Sigmoid colon (tissue), 7 donors: ENCODE results near the gene KRTAP1-3. TPM values are rescaled to one million over a fixed set of nuclear protein-coding genes. Genes with fewer than 3 reads are reported as not detected.
"Not testable (repeated sequence)": the region's sequence is repeated elsewhere in the genome, so short reads cannot be mapped to it uniquely, and the experiment has no call there.

ENCODE experiments used
- DNase-seq: peaks from one replicate; pipeline ENCODE4 v3.0.0-alpha.2; 2019
- H3K27ac ChIP-seq, 4 donors: fragments of 200-600 bp; sonication (generic); one replicate each; pipeline ENCODE4 v1.5.1; 2016 to 2019; ENCODE audit warnings: mild to moderate bottlenecking in 1 of 4
- H3K27me3 ChIP-seq, 3 donors: fragments of 200-600 bp; sonication (generic); one replicate each; pipeline ENCODE4 v1.5.1; 2019; ENCODE audit warnings: mild to moderate bottlenecking in 1 of 3
- H3K36me3 ChIP-seq, 4 donors: fragments of 200-600 bp; sonication (generic); one replicate each; pipeline ENCODE4 v1.5.1; 2016 to 2019
- H3K4me1 ChIP-seq, 4 donors: fragments of 200-600 bp; sonication (generic); one replicate each; pipeline ENCODE4 v1.5.1; 2017 to 2019
- H3K4me3 ChIP-seq, 4 donors: fragments of 200-600 bp; sonication (generic); one replicate each; pipeline ENCODE4 v1.5.1; 2017 to 2019; ENCODE audit warnings: mild to moderate bottlenecking in 2 of 4, moderate library complexity in 1 of 4
- H3K9me3 ChIP-seq, 4 donors: fragments of 200-600 bp in 3 of 4; sonication (generic) in 3 of 4; one replicate each; pipeline versions ENCODE4 v1.5.1 to v1.6.1; 2013 to 2019
- EP300 ChIP-seq, 4 donors: sonication (generic); formaldehyde crosslinking; IDR thresholded peaks; one replicate each; pipeline ENCODE4 v1.6.1; 2017; ENCODE audit warnings: antibody characterized with exemption in 4 of 4
- POLR2A ChIP-seq, 2 donors: fragments of 450-650 bp; IDR thresholded peaks; one replicate each; pipeline ENCODE4 v1.6.1; 2016; ENCODE audit warnings: antibody characterized with exemption in 2 of 2, mild to moderate bottlenecking in 2 of 2, moderate library complexity in 2 of 2
- POLR2AphosphoS5 ChIP-seq, 4 donors: sonication (generic); formaldehyde crosslinking; IDR thresholded peaks; one replicate each; pipeline ENCODE4 v1.6.1; 2017; ENCODE audit warnings: antibody characterized with exemption in 4 of 4
- WGBS, 2 donors: extraction: QIAGEN DNeasy Blood & Tissue Kit; methylation state at CpG; one replicate each; pipeline ENCODE4 v1.1.7; 2013; 5-methylcytosine and 5-hydroxymethylcytosine counted together
- intact Hi-C: fragments of 100-400 bp; cut with DNase I; formaldehyde crosslinking; loops from one replicate; pipeline ENCODE4 v1.15.1; 2023
- polyA plus RNA-seq, 3 donors: library from polyadenylated mRNA; stranded (reverse); fragments of 200-250 nt; gene quantifications; one replicate each; pipeline ENCODE4 v1.2.3, GENCODE V29; 2013
- total RNA-seq, 4 donors: library from RNA; depleted of rRNA; stranded (reverse); fragments of >200 nt; gene quantifications; one replicate each; pipeline ENCODE4 v1.1.0, GENCODE V29; 2016
- TF ChIP-seq, protein P1 (sequence below), 4 experiments: fragments of 450-650 bp in 3 of 4; fragments of 200-600 bp in 1 of 4; IDR thresholded peaks; one replicate each; pipeline ENCODE4 v1.5.1; 2016 to 2019; ENCODE audit warnings: antibody characterized with exemption in 4 of 4, mild to moderate bottlenecking in 3 of 4, moderate library complexity in 2 of 4
- donor health status: healthy with polysubstance abuse.
- donor health status: Bipolar disorder and iron deficiency.
- donor health status: healthy.

The KRTAP1-3 gene
- total and polyA plus RNA-seq, 7 donors: not detected

DNA sequence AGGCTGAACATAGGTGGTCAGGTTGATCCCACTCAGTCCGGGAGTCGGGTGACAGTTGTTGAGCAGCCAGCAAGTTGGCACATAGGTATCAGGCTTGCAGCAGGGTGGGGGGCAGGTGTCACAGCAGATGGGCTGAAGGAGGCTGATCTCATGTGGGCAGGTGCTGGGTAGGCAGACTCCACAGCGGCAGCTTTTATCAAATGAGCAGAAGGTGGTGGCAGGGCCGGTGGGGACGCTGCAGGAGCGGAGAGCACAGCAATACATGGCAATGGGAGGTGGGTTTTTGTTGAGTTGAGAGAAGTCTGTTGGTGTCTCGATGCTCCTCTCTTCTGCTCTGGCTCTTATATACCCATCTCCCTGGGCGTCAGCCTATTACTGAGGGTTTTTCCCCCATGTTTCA is 25.9 kb downstream of the KRTAP1-3 start, which contains the start of gene KRTAP3-1:
KRTAP3-1 (minus strand) TSS at position 318 of the 400 bp plus-strand sequence; CDS start at position 264, 54 bp downstream.
- Histone ChIP-seq H3K36me3 (no peaks in the 10 kb centered on the region), H3K9me3 (no peaks in the 10 kb centered on the region), H3K4me3 (no peak within 1 kb of the TSS), H3K27ac (no peak within 1 kb of the TSS), H3K4me1 (no peaks in the 10 kb centered on the region), H3K27me3 (no peaks in the 10 kb centered on the region)
- DNase-seq: no peak
- 85 to 94% methylated on average over 8 of the region's 8 CpGs for WGBS, 2 donors
- TF ChIP-seq POLR2AphosphoS5 (IDR thresholded peaks at IDR 0.05) (no peak), POLR2A (IDR thresholded peaks at IDR 0.05) (no peak), EP300 (IDR thresholded peaks at IDR 0.05) (no peak)
- TF ChIP-seq, protein P1, sequence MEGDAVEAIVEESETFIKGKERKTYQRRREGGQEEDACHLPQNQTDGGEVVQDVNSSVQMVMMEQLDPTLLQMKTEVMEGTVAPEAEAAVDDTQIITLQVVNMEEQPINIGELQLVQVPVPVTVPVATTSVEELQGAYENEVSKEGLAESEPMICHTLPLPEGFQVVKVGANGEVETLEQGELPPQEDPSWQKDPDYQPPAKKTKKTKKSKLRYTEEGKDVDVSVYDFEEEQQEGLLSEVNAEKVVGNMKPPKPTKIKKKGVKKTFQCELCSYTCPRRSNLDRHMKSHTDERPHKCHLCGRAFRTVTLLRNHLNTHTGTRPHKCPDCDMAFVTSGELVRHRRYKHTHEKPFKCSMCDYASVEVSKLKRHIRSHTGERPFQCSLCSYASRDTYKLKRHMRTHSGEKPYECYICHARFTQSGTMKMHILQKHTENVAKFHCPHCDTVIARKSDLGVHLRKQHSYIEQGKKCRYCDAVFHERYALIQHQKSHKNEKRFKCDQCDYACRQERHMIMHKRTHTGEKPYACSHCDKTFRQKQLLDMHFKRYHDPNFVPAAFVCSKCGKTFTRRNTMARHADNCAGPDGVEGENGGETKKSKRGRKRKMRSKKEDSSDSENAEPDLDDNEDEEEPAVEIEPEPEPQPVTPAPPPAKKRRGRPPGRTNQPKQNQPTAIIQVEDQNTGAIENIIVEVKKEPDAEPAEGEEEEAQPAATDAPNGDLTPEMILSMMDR (IDR thresholded peaks at IDR 0.05): no peak
- intact Hi-C loops: no loop called here

DNA sequence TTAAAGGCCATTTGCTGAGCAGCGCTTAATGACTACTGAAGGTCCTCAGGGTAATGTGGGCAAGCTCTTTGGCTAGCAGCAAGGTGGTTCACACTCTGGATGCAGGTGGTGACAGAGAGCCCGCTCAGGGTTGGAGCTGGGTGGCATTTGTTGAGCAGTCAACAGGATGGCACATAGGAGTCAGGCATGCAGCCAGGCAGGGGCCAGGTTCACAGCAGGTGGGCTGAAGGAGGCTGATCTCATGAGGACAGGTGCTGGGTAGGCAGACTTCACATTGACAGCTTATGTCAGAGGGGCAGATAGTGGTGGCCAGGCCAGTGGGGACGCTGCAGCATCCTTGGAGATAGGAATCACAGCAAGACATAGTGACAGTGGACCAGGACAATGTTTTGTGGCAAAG is 30.3 kb downstream of the KRTAP1-3 start:
- Histone ChIP-seq H3K27me3 (no peaks in the 10 kb centered on the region), H3K4me1 (no peaks in the 10 kb centered on the region), H3K4me3 (no peak overlapping the region), H3K27ac (no peak overlapping the region), H3K36me3 (no peaks in the 10 kb centered on the region), H3K9me3 (no peaks in the 10 kb centered on the region)
- WGBS, 2 donors: 90 to 92% methylated on average over 3 of the region's 3 CpGs
- TF ChIP-seq, protein P1 (IDR thresholded peaks at IDR 0.05): no peak
- TF ChIP-seq POLR2A (IDR thresholded peaks at IDR 0.05) (no peak), POLR2AphosphoS5 (IDR thresholded peaks at IDR 0.05) (no peak), EP300 (IDR thresholded peaks at IDR 0.05) (no peak)
- DNase-seq: no peak
- intact Hi-C loops: no loop called here

DNA sequence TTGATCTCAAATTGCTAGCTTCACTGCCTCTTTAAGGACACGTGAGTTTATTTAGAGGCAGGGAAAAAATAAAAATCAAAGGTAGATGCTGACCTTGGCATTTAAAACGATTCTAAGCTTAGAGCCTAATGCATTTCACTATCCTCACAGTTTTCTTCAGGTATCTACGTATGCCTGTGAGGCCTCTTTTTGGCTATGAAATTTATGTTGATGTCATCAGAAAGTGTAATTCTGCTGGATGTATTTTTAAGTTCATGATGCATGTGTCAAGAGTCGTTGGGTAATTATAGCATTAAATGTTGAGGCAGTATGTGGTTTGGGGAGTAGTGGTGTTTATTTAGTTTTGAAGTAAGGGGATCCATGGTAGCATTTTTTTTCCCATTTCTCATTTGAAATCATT is 30.7 kb downstream of the KRTAP1-3 start:
- intact Hi-C loops: no loop called here
- TF ChIP-seq, protein P1 (IDR thresholded peaks at IDR 0.05): no peak
- Histone ChIP-seq H3K36me3 (no peaks in the 10 kb centered on the region), H3K27ac (no peak overlapping the region), H3K9me3 (no peaks in the 10 kb centered on the region), H3K4me1 (no peaks in the 10 kb centered on the region), H3K27me3 (no peaks in the 10 kb centered on the region), H3K4me3 (no peak overlapping the region)
- 75 to 77% methylated on average over 4 of the region's 4 CpGs for WGBS, 2 donors
- DNase-seq: no peak

DNA sequence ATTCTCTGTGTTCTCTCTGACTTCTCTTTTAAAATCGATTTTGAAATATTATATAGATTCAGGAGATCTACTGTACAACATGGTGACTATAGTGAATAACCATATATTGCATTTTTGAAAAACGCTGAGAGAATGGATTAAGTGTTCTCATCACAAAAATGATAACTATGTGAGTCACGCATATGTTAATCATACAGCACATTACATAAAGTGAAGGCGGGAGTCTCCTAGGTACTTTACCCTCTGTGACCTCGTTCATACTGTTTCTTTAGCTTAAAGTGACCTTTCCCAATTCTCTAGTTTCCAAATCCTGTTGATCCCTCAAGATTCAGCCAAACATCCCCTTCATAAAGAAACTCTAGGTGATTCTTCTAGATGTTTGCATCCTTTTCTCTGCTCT is 31.9 kb downstream of the KRTAP1-3 start:
- 34 to 69% methylated on average over 5 of the region's 5 CpGs for WGBS, 2 donors
- intact Hi-C loops: no loop called here
- TF ChIP-seq, protein P1 (IDR thresholded peaks at IDR 0.05): no peak
- TF ChIP-seq POLR2A (IDR thresholded peaks at IDR 0.05) (no peak), EP300 (IDR thresholded peaks at IDR 0.05) (no peak), POLR2AphosphoS5 (IDR thresholded peaks at IDR 0.05) (no peak)

DNA sequence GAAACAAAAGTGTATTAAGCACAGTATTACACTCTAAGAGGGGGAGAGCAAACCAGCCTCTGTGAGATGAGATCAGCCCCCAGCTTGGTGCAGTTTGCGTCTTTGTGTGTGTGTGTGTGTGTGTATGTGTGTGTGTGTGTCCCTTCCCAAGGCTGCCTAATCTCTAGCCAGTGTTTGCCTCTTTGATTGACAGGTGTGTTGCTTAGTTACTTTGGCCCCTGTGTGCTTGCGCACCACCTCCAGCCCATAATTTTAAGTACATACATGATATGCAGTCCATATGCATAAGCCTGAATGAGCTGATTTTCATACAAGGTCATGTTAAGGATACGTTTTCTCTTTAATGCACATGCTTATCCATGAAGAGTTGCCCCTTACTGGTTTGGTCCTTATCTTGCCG is 32.9 kb downstream of the KRTAP1-3 start:
- TF ChIP-seq POLR2AphosphoS5 (IDR thresholded peaks at IDR 0.05) (no peak), POLR2A (IDR thresholded peaks at IDR 0.05) (no peak), EP300 (IDR thresholded peaks at IDR 0.05) (no peak)
- TF ChIP-seq, protein P1 (IDR thresholded peaks at IDR 0.05): no peak
- intact Hi-C loops: no loop called here
- 81 to 91% methylated on average over 4 of the region's 4 CpGs for WGBS, 2 donors

More for the DNA sequence above, 31.9 kb downstream of the KRTAP1-3 start:
- H3K4me1 ChIP-seq: no peaks in the 10 kb centered on the region
- H3K27ac ChIP-seq: no peak overlapping the region
- H3K36me3 ChIP-seq: no peaks in the 10 kb centered on the region
- no peak for DNase-seq
- H3K27me3 ChIP-seq: no peaks in the 10 kb centered on the region
- no peaks in the 10 kb centered on the region for H3K9me3 ChIP-seq
- H3K4me3 ChIP-seq: no peak overlapping the region

DNA sequence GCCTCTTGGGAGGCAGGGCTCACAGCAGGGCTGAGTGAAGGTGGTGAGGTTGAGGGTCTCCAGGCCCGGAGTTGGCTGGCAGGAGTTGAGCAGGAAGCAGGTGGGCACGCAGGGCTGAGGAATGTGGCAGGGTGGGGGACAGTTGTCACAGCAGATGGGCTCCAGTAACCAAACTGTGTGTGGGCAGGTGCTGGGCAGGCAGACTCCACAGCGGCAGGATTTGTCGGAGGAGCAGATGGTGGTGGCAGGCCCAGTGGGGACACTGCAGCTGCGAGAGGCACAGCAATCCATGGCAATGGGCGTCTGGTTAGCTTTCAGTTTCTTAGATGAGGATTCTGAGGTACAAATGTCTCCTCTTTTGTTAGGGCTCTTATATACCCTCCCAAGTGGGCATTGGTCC is 35.1 kb downstream of the KRTAP1-3 start, which contains the start of gene KRTAP3-2:
KRTAP3-2 (minus strand) TSS at position 344 of the 400 bp plus-strand sequence; CDS start at position 291, 53 bp downstream.
- DNase-seq, H3K4me1 ChIP-seq, intact Hi-C loops, H3K36me3 ChIP-seq, H3K27ac ChIP-seq, H3K4me3 ChIP-seq, H3K9me3 ChIP-seq, H3K27me3 ChIP-seq: not testable (repeated sequence)
- 84 to 92% methylated on average over 6 of the region's 6 CpGs for WGBS, 2 donors

More for the DNA sequence above, 32.9 kb downstream of the KRTAP1-3 start:
- no peak overlapping the region for H3K4me3 ChIP-seq
- H3K4me1 ChIP-seq: no peaks in the 10 kb centered on the region
- no peaks in the 10 kb centered on the region for H3K27me3 ChIP-seq
- DNase-seq: no peak
- H3K36me3 ChIP-seq: no peaks in the 10 kb centered on the region
- no peak overlapping the region for H3K27ac ChIP-seq
- H3K9me3 ChIP-seq: no peaks in the 10 kb centered on the region
